Esophagus (tissue), 2 donors: ENCODE results near the gene BMP10. TPM values are rescaled to one million over a fixed set of nuclear protein-coding genes. Genes with fewer than 3 reads are reported as not detected.

Experiments used
- H3K27ac ChIP-seq, 2 donors: one replicate each; pipeline ENCODE4 v1.5.1; 2013; ENCODE audit warnings: low read depth in 2 of 2, mild to moderate bottlenecking in 2 of 2, inconsistent platforms in 1 of 2, low read length in 1 of 2, moderate library complexity in 1 of 2
- H3K27me3 ChIP-seq, 2 donors: one replicate each; pipeline ENCODE4 v1.6.1; 2013; ENCODE audit warnings: low read length in 2 of 2, control low read depth in 1 of 2, mild to moderate bottlenecking in 1 of 2; ENCODE audit not compliant: insufficient read depth in 2 of 2, control insufficient read depth in 1 of 2
- H3K36me3 ChIP-seq, 2 donors: one replicate each; pipeline ENCODE4 v1.6.1; 2013; ENCODE audit warnings: low read length in 1 of 2; ENCODE audit not compliant: control insufficient read depth in 2 of 2, insufficient read depth in 2 of 2
- H3K4me1 ChIP-seq, 2 donors: one replicate each; pipeline ENCODE4 v1.6.1; 2013; ENCODE audit warnings: low read length in 1 of 2; ENCODE audit not compliant: control insufficient read depth in 2 of 2, insufficient read depth in 2 of 2
- H3K4me3 ChIP-seq, 2 donors: one replicate each; pipeline ENCODE4 v1.5.1; 2013; ENCODE audit warnings: low read length in 2 of 2, mild to moderate bottlenecking in 2 of 2, low read depth in 1 of 2, moderate library complexity in 1 of 2
- H3K9me3 ChIP-seq, 2 donors: one replicate each; pipeline ENCODE4 v1.6.1; 2013; ENCODE audit warnings: mild to moderate bottlenecking in 2 of 2, low read depth in 1 of 2, low read length in 1 of 2, moderate library complexity in 1 of 2; ENCODE audit not compliant: control insufficient read depth in 2 of 2, insufficient read depth in 1 of 2
- WGBS, 2 donors: extraction: QIAGEN DNeasy Blood & Tissue Kit; methylation state at CpG; one replicate each; pipeline ENCODE4 v1.1.7; 2013; 5-methylcytosine and 5-hydroxymethylcytosine counted together
- polyA plus RNA-seq, 2 donors: library from polyadenylated mRNA; stranded (reverse); fragments of 200-250 nt; gene quantifications; one replicate each; pipeline ENCODE4 v1.2.3, GENCODE V29; 2013
- donor health status: healthy with polysubstance abuse.
- donor health status: Bipolar disorder and iron deficiency.

The BMP10 gene
- polyA plus RNA-seq, 2 donors: not detected

DNA sequence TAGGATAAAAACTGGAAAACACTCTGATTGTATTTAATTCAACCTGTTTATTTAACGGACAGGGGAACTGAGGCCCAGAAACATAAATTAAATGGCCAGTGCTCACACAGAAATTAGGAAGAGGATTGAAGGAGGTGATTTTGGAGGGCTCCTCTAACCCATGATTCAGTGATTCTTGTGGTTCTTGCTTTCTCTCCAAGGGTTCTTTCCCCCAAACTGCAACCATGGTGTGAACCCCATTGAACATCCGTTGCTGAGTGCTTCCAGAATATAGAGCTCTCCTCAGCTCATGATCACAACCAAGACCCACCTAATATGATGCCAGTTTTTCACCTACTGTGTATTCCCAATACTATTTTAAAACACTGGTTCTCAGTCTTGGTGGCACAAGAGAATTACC, 41.4 kb downstream of the BMP10 start:
- 42 to 47% methylated on average over 2 of the region's 2 CpGs for WGBS, 2 donors
- Histone ChIP-seq H3K36me3 (no peaks in the 10 kb centered on the region), H3K27ac (peak overlapping the region; percentile 33 to 67), H3K4me3 (no peak overlapping the region), H3K27me3 (no peaks in the 10 kb centered on the region), H3K4me1 (peaks cover 0 to 14% of the 10 kb centered on the region in 2 donors), H3K9me3 (no peaks in the 10 kb centered on the region)

DNA sequence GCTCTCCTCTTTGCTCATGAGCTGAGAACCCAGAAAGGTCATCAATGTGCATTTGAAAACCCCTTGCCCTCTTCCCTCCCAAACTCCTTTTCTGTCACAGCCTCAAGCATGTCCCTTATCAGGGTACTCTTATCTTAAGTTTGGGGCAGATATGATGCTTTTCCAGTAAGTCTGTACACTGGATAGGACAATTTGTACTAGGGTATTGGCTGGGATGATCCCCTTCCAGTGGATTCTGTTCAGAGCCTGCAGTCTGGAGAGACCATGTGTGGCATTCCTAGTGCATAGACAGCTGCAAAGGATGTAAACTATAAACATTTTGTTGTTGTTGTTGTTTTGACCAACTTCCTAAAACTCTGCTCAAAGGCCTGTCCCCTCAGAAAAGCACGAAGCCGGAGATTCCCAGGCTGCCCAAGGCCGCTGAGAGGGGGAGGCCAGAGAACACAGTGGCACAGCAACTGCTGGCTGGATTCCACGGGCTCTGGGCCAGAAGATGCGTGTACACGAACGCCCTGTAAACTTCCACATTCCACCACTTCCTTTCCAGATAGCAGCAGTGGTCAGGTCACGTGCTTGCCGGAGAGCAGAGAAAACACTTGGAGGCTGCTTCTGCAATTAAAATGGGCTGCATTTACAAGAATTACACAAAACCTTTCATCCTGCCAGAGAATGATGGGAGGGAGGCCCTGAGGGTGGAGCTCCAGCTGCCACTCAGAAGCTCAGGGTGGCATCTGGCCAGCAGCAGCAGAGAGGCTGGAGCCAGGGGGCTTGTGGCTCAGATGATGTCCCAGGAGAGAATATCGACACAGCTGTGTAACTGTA, 42.1 kb downstream of the BMP10 start:
- Histone ChIP-seq H3K4me3 (no peak overlapping the region), H3K36me3 (no peaks in the 10 kb centered on the region), H3K4me1 (peaks cover 0 to 16% of the 10 kb centered on the region in 2 donors), H3K27me3 (no peaks in the 10 kb centered on the region), H3K9me3 (no peaks in the 10 kb centered on the region), H3K27ac (peak overlapping the region; percentile 67 to 70)
- WGBS, 2 donors: 4 to 5% methylated on average over 10 of the region's 10 CpGs

DNA sequence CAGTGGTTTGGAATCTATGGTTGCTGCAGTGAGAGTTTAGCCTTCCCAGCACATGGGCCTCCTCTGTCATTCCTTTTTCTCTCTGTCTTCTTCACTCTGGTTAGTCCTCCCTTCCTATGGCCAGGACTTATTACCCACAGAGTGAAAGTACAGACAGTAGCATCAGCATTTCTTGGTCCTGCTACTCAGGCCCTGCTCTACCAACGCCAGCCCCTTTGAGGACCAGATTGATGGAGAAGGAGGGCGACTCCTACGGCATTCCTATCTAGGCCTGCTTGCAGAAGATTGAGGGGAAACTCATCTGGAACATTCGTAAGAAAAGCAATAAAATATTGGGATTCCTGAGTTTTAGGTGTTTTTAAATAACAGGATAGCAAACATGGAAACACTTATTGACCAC, 43.5 kb downstream of the BMP10 start:
- H3K36me3 ChIP-seq: peaks cover 0 to 3% of the 10 kb centered on the region in 2 donors
- H3K27ac ChIP-seq: no peak overlapping the region
- WGBS, 2 donors: 86 to 97% methylated on average over 4 of the region's 4 CpGs
- peaks cover 0 to 16% of the 10 kb centered on the region in 2 donors for H3K4me1 ChIP-seq
- H3K9me3 ChIP-seq: no peaks in the 10 kb centered on the region
- H3K4me3 ChIP-seq: no peak overlapping the region
- no peaks in the 10 kb centered on the region for H3K27me3 ChIP-seq

DNA sequence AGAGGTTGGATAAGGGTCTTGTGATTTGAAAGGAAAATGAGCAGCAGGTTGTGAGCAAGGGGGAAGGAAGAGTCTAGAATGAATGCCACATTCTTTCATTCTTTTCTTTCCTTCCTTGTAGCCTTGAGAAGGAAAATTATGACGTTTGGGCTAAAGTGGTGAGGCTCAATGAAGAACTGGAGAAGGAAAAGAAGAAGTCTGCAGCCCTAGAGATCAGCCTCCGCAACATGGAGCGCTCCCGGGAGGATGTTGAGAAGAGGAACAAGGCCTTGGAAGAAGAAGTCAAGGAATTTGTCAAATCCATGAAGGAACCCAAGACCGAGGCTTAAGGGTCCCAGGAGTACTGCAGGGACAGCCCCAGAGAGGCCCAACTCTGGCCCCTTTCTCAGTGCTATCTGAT, 45.3 kb downstream of the BMP10 start:
- WGBS, 2 donors: 85 to 88% methylated on average over 5 of the region's 5 CpGs
- H3K9me3 ChIP-seq: no peaks in the 10 kb centered on the region

DNA sequence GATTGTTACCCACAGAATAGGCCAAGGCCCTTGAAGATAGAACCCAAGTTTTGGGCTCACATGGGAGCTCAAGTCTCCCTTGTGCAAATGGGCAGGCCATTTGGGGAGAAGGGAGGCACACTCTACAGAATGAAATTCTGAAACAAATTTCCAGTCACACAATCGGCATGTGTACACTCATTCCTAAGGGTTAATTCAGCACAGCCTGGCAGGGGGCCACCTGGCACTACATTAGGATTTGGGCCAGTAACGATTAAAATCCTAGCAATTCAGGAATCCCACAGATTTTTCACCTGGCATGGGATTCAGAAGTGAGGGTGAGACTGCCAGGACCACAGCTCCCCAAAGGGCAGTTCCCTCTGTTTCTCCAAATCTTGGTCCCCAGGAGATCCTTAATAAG, 46.4 kb downstream of the BMP10 start:
- Histone ChIP-seq H3K27me3 (no peaks in the 10 kb centered on the region), H3K4me1 (peaks cover 0 to 16% of the 10 kb centered on the region in 2 donors), H3K36me3 (peaks cover 0 to 5% of the 10 kb centered on the region in 2 donors), H3K27ac (no peak overlapping the region), H3K4me3 (no peak overlapping the region), H3K9me3 (no peaks in the 10 kb centered on the region)
- 34 to 47% methylated on average over 2 of the region's 2 CpGs for WGBS, 2 donors

More for the DNA sequence above, 45.3 kb downstream of the BMP10 start:
- Histone ChIP-seq H3K27me3 (no peaks in the 10 kb centered on the region), H3K36me3 (peaks cover 0 to 5% of the 10 kb centered on the region in 2 donors), H3K4me3 (no peak overlapping the region), H3K4me1 (peaks cover 0 to 16% of the 10 kb centered on the region in 2 donors), H3K27ac (no peak overlapping the region)

DNA sequence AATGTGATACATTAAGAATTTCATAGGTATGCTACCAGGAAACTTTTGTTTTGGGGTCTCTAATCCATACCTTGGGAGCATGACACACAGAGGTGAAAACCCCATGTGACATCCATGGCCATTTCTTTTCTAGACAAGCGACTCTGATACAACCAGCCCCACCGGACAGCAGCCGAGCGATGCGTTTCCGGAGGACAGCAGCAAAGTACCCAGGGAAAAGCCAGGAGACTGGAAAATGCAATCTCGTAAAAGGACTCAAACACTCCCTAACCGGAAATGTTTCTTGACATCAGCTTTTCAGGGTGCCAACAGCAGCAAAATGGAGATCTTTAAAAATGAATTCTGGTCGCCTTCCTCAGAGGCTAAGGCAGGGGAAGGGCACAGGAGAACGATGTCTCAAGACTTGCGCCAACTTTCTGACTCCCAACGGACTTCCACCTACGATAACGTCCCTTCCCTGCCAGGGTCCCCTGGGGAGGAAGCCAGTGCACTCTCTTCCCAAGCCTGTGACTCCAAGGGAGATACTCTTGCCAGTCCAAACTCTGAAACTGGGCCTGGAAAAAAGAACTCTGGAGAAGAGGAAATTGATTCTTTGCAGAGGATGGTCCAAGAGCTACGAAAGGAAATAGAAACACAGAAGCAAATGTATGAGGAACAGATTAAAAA, 48.9 kb downstream of the BMP10 start:
- Histone ChIP-seq H3K27ac (no peak overlapping the region), H3K27me3 (no peaks in the 10 kb centered on the region), H3K9me3 (no peaks in the 10 kb centered on the region), H3K4me1 (peaks cover 0 to 4% of the 10 kb centered on the region in 2 donors), H3K36me3 (peaks cover 0 to 5% of the 10 kb centered on the region in 2 donors), H3K4me3 (no peak overlapping the region)
- WGBS, 2 donors: 95 to 96% methylated on average over 15 of the region's 15 CpGs

DNA sequence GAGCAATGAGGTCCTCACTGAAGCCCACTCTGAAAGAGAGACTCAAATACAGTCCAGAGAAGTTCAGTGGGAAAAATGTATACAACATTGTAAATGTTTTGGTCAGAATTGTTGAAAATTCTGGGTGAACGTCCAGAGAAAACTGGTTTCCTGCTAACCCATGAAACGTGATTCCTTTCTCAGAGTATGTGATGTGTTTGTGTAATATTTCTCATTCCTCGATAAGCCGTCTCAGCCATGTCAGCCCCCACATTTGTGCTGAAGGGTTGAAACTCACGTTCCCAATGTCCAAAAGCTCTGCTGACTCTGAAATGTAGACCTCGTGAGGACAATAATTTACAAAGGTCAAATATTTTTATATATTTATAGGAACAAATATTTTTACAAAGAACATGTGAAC, 51.6 kb downstream of the BMP10 start:
- H3K4me1 ChIP-seq: no peaks in the 10 kb centered on the region
- peaks cover 0 to 5% of the 10 kb centered on the region in 2 donors for H3K36me3 ChIP-seq
- no peak overlapping the region for H3K27ac ChIP-seq
- no peaks in the 10 kb centered on the region for H3K9me3 ChIP-seq
- no peak overlapping the region for H3K4me3 ChIP-seq
- no peaks in the 10 kb centered on the region for H3K27me3 ChIP-seq
- WGBS, 2 donors: 72 to 75% methylated on average over 6 of the region's 6 CpGs

DNA sequence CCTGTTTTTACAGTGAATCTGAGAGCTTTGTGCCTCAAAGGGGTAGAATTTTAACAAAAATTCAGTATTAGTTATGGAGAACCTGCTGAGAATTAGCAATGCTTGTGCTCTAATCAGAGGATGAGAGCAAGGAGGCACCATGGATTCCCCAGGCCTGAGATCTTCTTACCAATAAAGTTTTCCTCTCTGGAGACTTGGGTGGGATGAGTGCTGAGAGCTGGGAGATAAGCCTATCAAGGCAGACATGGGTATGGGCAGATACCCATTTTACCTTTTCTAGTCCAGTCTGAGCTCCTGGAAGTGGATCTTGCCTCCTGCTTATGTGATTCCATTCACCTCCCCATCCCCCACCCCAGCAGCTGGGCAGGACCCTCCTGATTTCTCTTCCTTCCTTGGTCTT, 53.9 kb downstream of the BMP10 start:
- Histone ChIP-seq H3K4me3 (no peak overlapping the region), H3K4me1 (no peaks in the 10 kb centered on the region), H3K27me3 (no peaks in the 10 kb centered on the region), H3K9me3 (no peaks in the 10 kb centered on the region), H3K36me3 (peaks cover 0 to 3% of the 10 kb centered on the region in 2 donors), H3K27ac (no peak overlapping the region)
